HL-60 (cell line): ENCODE data around the gene GPR39.

Experiments
- DNase-seq, 2 experiments: peaks; one replicate each; pipeline ENCODE4 v3.0.0-alpha.2; 2010 to 2020; ENCODE audit warnings: low read depth in 1 of 2, low spot score in 1 of 2
- H3K27ac ChIP-seq: fragments of 250-450 bp; sonication (Bioruptor Pico); replicated peaks from 2 replicates; pipeline ENCODE4 v1.5.1; 2020; ENCODE audit warnings: mild to moderate bottlenecking, moderate library complexity
- H3K27me3 ChIP-seq: fragments of 250-450 bp; sonication (Bioruptor Pico); 2 replicates; pipeline ENCODE4 v1.5.1; 2021; ENCODE audit warnings: mild to moderate bottlenecking, moderate library complexity; ENCODE audit not compliant: insufficient read depth, poor library complexity, severe bottlenecking
- H3K4me3 ChIP-seq: replicated peaks from 2 replicates; pipeline ENCODE4 v1.5.1; 2011; ENCODE audit warnings: mild to moderate bottlenecking, control low read depth, low read length; ENCODE audit not compliant: insufficient read depth
- CTCF ChIP-seq: IDR thresholded peaks from one replicate; pipeline ENCODE4 v1.5.1; 2011; ENCODE audit warnings: low read length, control low read depth, inconsistent platforms; ENCODE audit not compliant: insufficient read depth
- GABPA ChIP-seq: IDR thresholded peaks from 2 replicates; pipeline ENCODE4 v1.6.1; 2012; ENCODE audit warnings: low read depth
- POLR2AphosphoS5 ChIP-seq: IDR thresholded peaks from 2 replicates; pipeline ENCODE4 v1.6.1; 2012; ENCODE audit warnings: low read depth
- REST ChIP-seq: IDR thresholded peaks from 2 replicates; pipeline ENCODE4 v1.6.1; 2012; ENCODE audit warnings: low read depth; ENCODE audit not compliant: insufficient replicate concordance
- SPI1 ChIP-seq: IDR thresholded peaks from 2 replicates; pipeline ENCODE4 v1.6.1; 2012; ENCODE audit warnings: low read depth, mild to moderate bottlenecking, borderline replicate concordance

Gene GPR39

GRCh38 chr2:132460781-132461180 is 44.2 kb downstream of the GPR39 start:
- TF ChIP-seq SPI1: no peak
- no peak for TF ChIP-seq REST
- TF ChIP-seq POLR2AphosphoS5: no peak
- no peak for TF ChIP-seq GABPA
- no peak for TF ChIP-seq CTCF
- no peak for DNase-seq
- Histone ChIP-seq H3K27ac (no peak overlapping the region), H3K4me3 (no peak overlapping the region), H3K27me3 (no peaks in the 10 kb centered on the region)

- no peak overlapping the region for H3K27ac ChIP-seq
- H3K27me3 ChIP-seq: no peaks in the 10 kb centered on the region
- TF ChIP-seq CTCF: no peak
- no peak for TF ChIP-seq POLR2AphosphoS5
- no peak for TF ChIP-seq SPI1
- TF ChIP-seq REST: no peak
- TF ChIP-seq GABPA: no peak
- no peak overlapping the region for H3K4me3 ChIP-seq
- DNase-seq: no peak
Observed at GRCh38 chr2:132462236-132462635, 45.6 kb downstream of the GPR39 start.

- H3K27ac ChIP-seq: no peak overlapping the region
- TF ChIP-seq SPI1 (no peak), REST (no peak), POLR2AphosphoS5 (no peak), GABPA (no peak), CTCF (no peak)
- no peak for DNase-seq
- H3K4me3 ChIP-seq: no peak overlapping the region
- no peaks in the 10 kb centered on the region for H3K27me3 ChIP-seq
Observed at GRCh38 chr2:132463719-132464118, 47.1 kb downstream of the GPR39 start.
